Aorta (tissue), 5 donors: ENCODE results near the gene ABHD1. TPM values are rescaled to one million over a fixed set of nuclear protein-coding genes. Genes with fewer than 3 reads are reported as not detected.
"Not testable (repeated sequence)": the region's sequence is repeated elsewhere in the genome, so short reads cannot be mapped to it uniquely, and the experiment has no call there.

ENCODE experiments used
- ATAC-seq: fragments of 200-7000 bp; cut with Tn5 transposase; one replicate; pipeline ENCODE4 v1.9.1; 2022; ENCODE audit warnings: moderate library complexity; ENCODE audit not compliant: low FRiP score
- DNase-seq, 2 donors: peaks; one replicate each; pipeline ENCODE4 v3.0.0-alpha.2; 2020
- H3K27ac ChIP-seq, 2 donors: one replicate each; pipeline ENCODE4 v1.5.1; 2013; ENCODE audit warnings: low read length in 2 of 2, mild to moderate bottlenecking in 2 of 2, moderate library complexity in 2 of 2, control low read depth in 1 of 2, inconsistent platforms in 1 of 2, low read depth in 1 of 2
- H3K27me3 ChIP-seq, 2 donors: one replicate each; pipeline ENCODE4 v1.6.1; 2013; ENCODE audit warnings: control low read depth in 1 of 2, low read length in 1 of 2, mild to moderate bottlenecking in 1 of 2, moderate library complexity in 1 of 2; ENCODE audit not compliant: insufficient read depth in 2 of 2, control insufficient read depth in 1 of 2
- H3K36me3 ChIP-seq, 2 donors: one replicate each; pipeline ENCODE4 v1.6.1; 2013; ENCODE audit warnings: control low read depth in 1 of 2, low read length in 1 of 2, mild to moderate bottlenecking in 1 of 2; ENCODE audit not compliant: insufficient read depth in 2 of 2, control insufficient read depth in 1 of 2
- H3K4me1 ChIP-seq, 2 donors: one replicate each; pipeline ENCODE4 v1.6.1; 2013; ENCODE audit warnings: low read length in 2 of 2, control low read depth in 1 of 2, mild to moderate bottlenecking in 1 of 2, moderate library complexity in 1 of 2; ENCODE audit not compliant: insufficient read depth in 2 of 2, control insufficient read depth in 1 of 2
- H3K4me3 ChIP-seq, 2 donors: one replicate each; pipeline ENCODE4 v1.5.1; 2013; ENCODE audit warnings: low read length in 2 of 2, control low read depth in 1 of 2, mild to moderate bottlenecking in 1 of 2
- H3K9me3 ChIP-seq: one replicate; pipeline ENCODE4 v1.6.1; 2013; ENCODE audit warnings: mild to moderate bottlenecking, low read length; ENCODE audit not compliant: control insufficient read depth
- WGBS, 2 donors: extraction: QIAGEN DNeasy Blood & Tissue Kit; methylation state at CpG; one replicate each; pipeline ENCODE4 v1.1.7; 2013; 5-methylcytosine and 5-hydroxymethylcytosine counted together
- intact Hi-C, 2 donors: fragments of 100-400 bp; cut with DNase I; formaldehyde crosslinking; loops; one replicate each; pipeline versions ENCODE4 v1.14.2 to v1.15.0; 2022
- polyA plus RNA-seq, 2 donors: library from polyadenylated mRNA; stranded (reverse); fragments of 200-250 nt; gene quantifications; one replicate each; pipeline ENCODE4 v1.2.3, GENCODE V29; 2013
- total RNA-seq, 2 donors: library from RNA; stranded (reverse); fragmentation: NEBNext Ultra II Directional; extraction: Animal tissue kit (Norgen Biotek cat#: 25700); gene quantifications; one replicate each; pipeline ENCODE4 v1.2.1, GENCODE V29; 2021
- donor health status: healthy with polysubstance abuse.
- donor health status: Bipolar disorder and iron deficiency.
- donor health status: DM: no; HTN: no; CAD: no.
- donor health status: DM: no; HTN: no; CAD: no.
- donor health status: DM: yes; HTN: yes; CAD: no.

Gene ABHD1
- total and polyA plus RNA-seq, 4 donors, result 0.08 to 0.90 TPM; not detected in 2

DNA sequence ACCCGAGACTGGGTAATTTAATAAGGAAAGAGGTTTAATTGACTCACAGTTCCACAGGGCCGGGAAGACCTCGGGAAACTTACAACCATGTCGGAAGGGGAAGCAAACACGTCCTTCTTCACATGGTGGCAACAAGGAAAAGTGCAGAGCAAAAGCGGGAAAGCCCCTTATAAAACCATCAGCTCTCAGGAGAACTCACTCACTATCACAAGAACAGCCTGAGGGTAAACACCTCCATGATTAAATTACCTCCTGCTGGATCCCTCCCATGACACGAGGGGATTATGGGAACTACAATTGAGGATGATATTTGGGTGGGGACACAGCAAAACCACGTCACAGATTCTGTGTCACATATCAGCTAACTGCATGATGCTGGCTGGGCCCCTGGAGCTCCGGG is 36.6 kb downstream of the ABHD1 start:
- Histone ChIP-seq H3K27ac (no peak overlapping the region), H3K4me3 (no peak overlapping the region), H3K4me1 (no peaks in the 10 kb centered on the region), H3K36me3 (no peaks in the 10 kb centered on the region), H3K9me3 (no peaks in the 10 kb centered on the region), H3K27me3 (no peaks in the 10 kb centered on the region)
- WGBS, 2 donors, result 79 to 88% methylated on average over 9 of the region's 9 CpGs
- DNase-seq (no peak), ATAC-seq (no peak)
- intact Hi-C loops, result no loop called here

DNA sequence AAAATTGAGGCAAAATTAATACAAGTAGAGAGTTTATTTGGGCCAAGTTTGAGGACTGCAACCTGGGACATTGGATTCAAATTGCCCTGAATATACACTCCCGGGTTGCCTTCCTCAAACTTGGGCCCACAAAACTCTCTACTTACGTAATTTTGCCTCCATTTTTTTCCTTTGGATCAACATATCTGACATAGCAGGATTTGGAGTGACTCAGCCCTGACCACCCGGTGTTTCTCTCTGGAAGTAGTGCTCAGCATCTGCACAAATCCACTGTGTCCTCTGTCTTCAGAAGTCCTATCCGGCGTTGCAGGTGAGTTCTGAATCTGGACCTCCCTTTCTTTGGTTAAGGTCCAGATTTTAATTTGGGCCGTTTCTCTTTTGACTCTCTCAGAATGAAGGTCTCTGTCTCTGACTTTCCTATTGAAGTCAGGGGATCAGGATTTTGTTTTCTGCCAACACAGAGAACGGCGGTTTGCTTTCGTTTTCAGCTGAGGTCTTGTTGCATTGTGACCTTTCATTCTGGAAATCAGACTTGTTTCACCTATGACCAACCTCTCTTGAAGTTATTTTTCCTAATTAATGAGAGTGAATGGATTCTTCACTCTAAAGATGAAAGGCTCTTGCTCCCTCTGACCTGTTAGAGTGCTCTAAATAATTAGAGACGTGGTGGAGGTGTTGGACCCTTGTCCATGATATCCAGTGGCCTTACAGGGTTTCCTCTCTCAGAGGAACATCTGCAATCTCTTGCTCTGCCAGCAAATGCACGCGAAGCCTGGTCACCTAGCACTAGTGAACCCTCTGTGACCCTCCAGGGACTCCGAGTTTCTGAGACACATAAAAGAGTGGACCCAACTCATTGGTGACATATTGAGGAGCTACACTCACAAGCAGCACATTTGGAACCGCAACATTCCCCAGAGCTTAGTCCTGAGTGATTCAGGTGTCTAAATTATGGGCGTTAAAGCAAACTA is 38.8 kb downstream of the ABHD1 start:
- intact Hi-C loops, result no loop called here
- H3K9me3 ChIP-seq, result no peaks in the 10 kb centered on the region
- no peak overlapping the region for H3K27ac ChIP-seq
- no peaks in the 10 kb centered on the region for H3K27me3 ChIP-seq
- H3K4me1 ChIP-seq, result no peaks in the 10 kb centered on the region
- ATAC-seq (no peak), DNase-seq (no peak)
- no peaks in the 10 kb centered on the region for H3K36me3 ChIP-seq
- H3K4me3 ChIP-seq, result no peak overlapping the region
- 82 to 83% methylated on average over 15 of the region's 15 CpGs for WGBS, 2 donors

GRCh38 chr2:27164960-27165763 is 41.5 kb downstream of the ABHD1 start:
- Histone ChIP-seq H3K4me1 (no peaks in the 10 kb centered on the region), H3K9me3 (no peaks in the 10 kb centered on the region), H3K4me3 (no peak overlapping the region), H3K36me3 (no peaks in the 10 kb centered on the region), H3K27ac (no peak overlapping the region), H3K27me3 (no peaks in the 10 kb centered on the region)
- WGBS, 2 donors, result 84 to 85% methylated on average over 8 of the region's 8 CpGs
- no peak for ATAC-seq
- DNase-seq, result no peak
- intact Hi-C loops, result no loop called here

- ATAC-seq (no peak), DNase-seq (no peak)
- intact Hi-C loops, result loop anchor here in 1 of 2 donors (5.0 kb wide), 1 partner anchor 112 kb away; the partner anchor contains the start of gene TRIM54
- no peak overlapping the region for H3K27ac ChIP-seq
- H3K36me3 ChIP-seq, result no peaks in the 10 kb centered on the region
- no peaks in the 10 kb centered on the region for H3K9me3 ChIP-seq
- no peaks in the 10 kb centered on the region for H3K27me3 ChIP-seq
- no peak overlapping the region for H3K4me3 ChIP-seq
- WGBS, 2 donors, result 61 to 64% methylated on average over 6 of the region's 6 CpGs
- H3K4me1 ChIP-seq, result no peaks in the 10 kb centered on the region
These were observed 47.1 kb downstream of the ABHD1 start for GRCh38 chr2:27170581-27171337.

DNA sequence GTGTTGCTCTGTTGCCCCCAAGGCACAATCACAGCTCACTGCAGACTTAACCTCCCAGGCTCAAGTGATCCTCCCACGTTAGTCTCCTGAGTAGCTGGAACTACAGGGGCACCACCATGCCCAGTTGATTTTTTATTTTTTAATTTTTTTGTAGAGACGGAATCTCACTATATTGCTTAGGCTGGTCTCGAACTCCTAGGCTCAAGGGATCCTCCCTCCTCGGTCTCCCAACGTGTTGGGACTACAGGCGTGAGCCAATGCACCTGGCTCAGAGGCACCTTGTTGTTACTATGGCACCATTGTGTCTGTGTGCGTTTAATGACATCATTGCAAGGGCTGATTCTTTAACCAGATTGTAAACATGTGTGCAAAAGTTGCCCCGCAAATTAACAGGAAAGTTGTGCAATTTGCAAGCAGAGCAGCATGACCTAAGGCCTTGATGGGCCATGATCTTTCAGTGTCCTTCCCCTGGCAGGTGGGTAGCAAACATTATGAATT is 47.8 kb downstream of the ABHD1 start:
- no peak overlapping the region for H3K27ac ChIP-seq
- no peak for ATAC-seq
- H3K27me3 ChIP-seq, result no peaks in the 10 kb centered on the region
- H3K4me1 ChIP-seq, result no peaks in the 10 kb centered on the region
- 73 to 80% methylated on average over 8 of the region's 8 CpGs for WGBS, 2 donors
- no peaks in the 10 kb centered on the region for H3K9me3 ChIP-seq
- H3K36me3 ChIP-seq, result no peaks in the 10 kb centered on the region
- H3K4me3 ChIP-seq, result no peak overlapping the region
- DNase-seq, result no peak
- intact Hi-C loops, result loop anchor here in 1 of 2 donors (5.0 kb wide), 1 partner anchor 111 kb away; the partner anchor contains the start of gene TRIM54

DNA sequence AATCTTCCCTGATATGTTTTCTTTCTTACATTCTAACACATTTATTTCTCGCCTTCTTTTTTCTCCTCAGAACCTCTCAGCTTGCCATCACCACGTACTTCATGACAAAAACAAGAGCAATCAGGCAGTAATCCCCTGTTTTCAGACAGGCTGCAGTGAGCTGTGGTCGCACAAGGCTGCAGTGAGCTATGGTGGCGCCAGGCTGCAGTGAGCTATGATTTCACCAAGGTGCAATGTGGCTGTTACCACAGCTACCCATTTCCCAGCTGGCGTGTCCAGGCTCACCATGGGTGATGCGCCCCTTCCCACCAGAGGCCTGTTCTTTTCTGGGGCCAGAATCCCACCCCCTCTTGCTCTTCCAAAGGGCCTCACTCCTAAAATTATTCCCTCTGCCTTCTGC is 51.0 kb downstream of the ABHD1 start:
- Histone ChIP-seq H3K4me3 (no peak overlapping the region), H3K9me3 (no peaks in the 10 kb centered on the region), H3K27ac (no peak overlapping the region), H3K4me1 (no peaks in the 10 kb centered on the region), H3K36me3 (no peaks in the 10 kb centered on the region), H3K27me3 (no peaks in the 10 kb centered on the region)
- intact Hi-C loops, result loop anchor here in 1 of 2 donors (5.0 kb wide), 1 partner anchor 108 kb away; the partner anchor contains the start of gene TRIM54
- ATAC-seq (no peak), DNase-seq (no peak)
- 55 to 66% methylated on average over 6 of the region's 6 CpGs for WGBS, 2 donors

DNA sequence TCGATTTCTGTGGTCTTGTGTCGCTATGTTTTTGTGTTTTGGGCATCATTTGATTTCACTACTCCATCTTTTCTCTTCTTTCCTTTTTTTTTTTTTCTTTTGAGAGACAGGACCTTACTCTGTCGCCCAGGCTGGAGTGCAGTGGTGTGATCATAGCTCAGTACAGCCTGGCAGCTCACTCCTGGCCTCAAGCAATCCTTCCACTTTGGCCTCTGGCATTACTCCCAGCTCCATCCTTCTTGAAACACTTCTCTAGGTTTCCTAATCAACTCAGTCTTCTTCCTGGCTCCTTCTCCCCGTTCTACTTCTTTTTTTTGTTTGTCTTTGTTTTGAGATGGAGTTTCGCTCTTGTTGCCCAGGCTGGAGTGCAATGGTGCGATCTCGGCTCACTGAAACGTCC is 51.7 kb downstream of the ABHD1 start:
- H3K27ac ChIP-seq, result no peak overlapping the region
- H3K9me3 ChIP-seq, result no peaks in the 10 kb centered on the region
- ATAC-seq, result no peak
- no peaks in the 10 kb centered on the region for H3K4me1 ChIP-seq
- H3K4me3 ChIP-seq, result no peak overlapping the region
- 66 to 70% methylated on average over 8 of the region's 8 CpGs for WGBS, 2 donors
- intact Hi-C loops, result no loop called here
- no peaks in the 10 kb centered on the region for H3K36me3 ChIP-seq
- no peaks in the 10 kb centered on the region for H3K27me3 ChIP-seq
- DNase-seq, result peak in 1 of 2 donors; percentile 53

DNA sequence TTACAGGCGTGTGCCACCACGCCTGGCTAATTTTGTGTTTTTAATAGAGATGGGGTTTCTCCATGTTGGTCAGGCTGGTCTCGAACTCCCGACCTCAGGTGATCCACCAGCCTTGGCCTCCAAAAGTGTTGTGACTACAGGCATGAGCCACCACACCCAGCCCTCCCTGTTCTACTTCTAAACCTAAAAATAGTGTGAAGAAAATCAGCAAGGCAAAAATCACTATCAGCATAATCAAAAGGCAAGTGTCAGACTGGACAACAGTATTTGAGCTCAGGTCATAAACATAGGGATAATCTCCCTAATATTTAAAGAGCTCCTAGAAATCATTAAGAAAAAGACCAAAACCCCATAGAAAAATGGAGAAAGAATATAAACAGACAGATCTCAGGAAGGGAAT is 52.2 kb downstream of the ABHD1 start:
- H3K4me1 ChIP-seq, H3K27ac ChIP-seq, H3K27me3 ChIP-seq, H3K9me3 ChIP-seq, intact Hi-C loops, DNase-seq, ATAC-seq, H3K36me3 ChIP-seq, H3K4me3 ChIP-seq: not testable (repeated sequence)
- WGBS, 2 donors, result 89 to 94% methylated on average over 4 of the region's 4 CpGs
